Activated CD8-positive, alpha-beta T cell treated with anti-CD3 and anti-CD28 coated beads, Interleukin-2, amount 10 ng/mL, durations not matched to agents 7 days and 5 days (primary cell): ENCODE results near the gene SLC4A3. TPM values are rescaled to one million over a fixed set of nuclear protein-coding genes. Genes with fewer than 3 reads are reported as not detected.

Experiments
- ATAC-seq: fragments of 150-1000 bp; cut with Tn5 transposase; one replicate; pipeline ENCODE4 v1.10.0; 2021; ENCODE audit warnings: moderate library complexity
- CTCF ChIA-PET: fragments of 350-600 bp; sonication (Branson Sonifier 250); formaldehyde crosslinking; loops from one replicate; lab custom pipeline; 2021; ENCODE audit warnings: antibody characterized with exemption; lab: Charles Lee
- POLR2A ChIA-PET: fragments of 350-600 bp; sonication (Branson Sonifier 250); formaldehyde crosslinking; loops from one replicate; lab custom pipeline; 2021; ENCODE audit warnings: antibody characterized with exemption; lab: Charles Lee
- DNase-seq: peaks from one replicate; pipeline ENCODE4 v3.0.0-alpha.2; 2020
- H3K27ac Mint-ChIP-seq: one replicate; pipeline ENCODE4 v1.8.0; 2021; ENCODE audit warnings: mild to moderate bottlenecking, mixed read lengths
- H3K27me3 Mint-ChIP-seq: one replicate; pipeline ENCODE4 v1.8.0; 2021; ENCODE audit warnings: low read depth, mixed read lengths
- H3K36me3 Mint-ChIP-seq: one replicate; pipeline ENCODE4 v1.8.0; 2021; ENCODE audit warnings: low read depth, mixed read lengths
- H3K4me1 Mint-ChIP-seq: one replicate; pipeline ENCODE4 v1.8.0; 2021; ENCODE audit warnings: low read depth, mixed read lengths
- H3K4me3 Mint-ChIP-seq: one replicate; pipeline ENCODE4 v1.8.0; 2021; ENCODE audit warnings: mild to moderate bottlenecking, mixed read lengths
- H3K9me3 Mint-ChIP-seq: one replicate; pipeline ENCODE4 v1.8.0; 2022; ENCODE audit warnings: mixed read lengths; ENCODE audit not compliant: insufficient read depth
- total RNA-seq, 2 experiments: library from RNA; stranded (reverse); gene quantifications; one replicate each; pipeline ENCODE4 v1.2.3, GENCODE V29; 2021

SLC4A3 gene, protein sequence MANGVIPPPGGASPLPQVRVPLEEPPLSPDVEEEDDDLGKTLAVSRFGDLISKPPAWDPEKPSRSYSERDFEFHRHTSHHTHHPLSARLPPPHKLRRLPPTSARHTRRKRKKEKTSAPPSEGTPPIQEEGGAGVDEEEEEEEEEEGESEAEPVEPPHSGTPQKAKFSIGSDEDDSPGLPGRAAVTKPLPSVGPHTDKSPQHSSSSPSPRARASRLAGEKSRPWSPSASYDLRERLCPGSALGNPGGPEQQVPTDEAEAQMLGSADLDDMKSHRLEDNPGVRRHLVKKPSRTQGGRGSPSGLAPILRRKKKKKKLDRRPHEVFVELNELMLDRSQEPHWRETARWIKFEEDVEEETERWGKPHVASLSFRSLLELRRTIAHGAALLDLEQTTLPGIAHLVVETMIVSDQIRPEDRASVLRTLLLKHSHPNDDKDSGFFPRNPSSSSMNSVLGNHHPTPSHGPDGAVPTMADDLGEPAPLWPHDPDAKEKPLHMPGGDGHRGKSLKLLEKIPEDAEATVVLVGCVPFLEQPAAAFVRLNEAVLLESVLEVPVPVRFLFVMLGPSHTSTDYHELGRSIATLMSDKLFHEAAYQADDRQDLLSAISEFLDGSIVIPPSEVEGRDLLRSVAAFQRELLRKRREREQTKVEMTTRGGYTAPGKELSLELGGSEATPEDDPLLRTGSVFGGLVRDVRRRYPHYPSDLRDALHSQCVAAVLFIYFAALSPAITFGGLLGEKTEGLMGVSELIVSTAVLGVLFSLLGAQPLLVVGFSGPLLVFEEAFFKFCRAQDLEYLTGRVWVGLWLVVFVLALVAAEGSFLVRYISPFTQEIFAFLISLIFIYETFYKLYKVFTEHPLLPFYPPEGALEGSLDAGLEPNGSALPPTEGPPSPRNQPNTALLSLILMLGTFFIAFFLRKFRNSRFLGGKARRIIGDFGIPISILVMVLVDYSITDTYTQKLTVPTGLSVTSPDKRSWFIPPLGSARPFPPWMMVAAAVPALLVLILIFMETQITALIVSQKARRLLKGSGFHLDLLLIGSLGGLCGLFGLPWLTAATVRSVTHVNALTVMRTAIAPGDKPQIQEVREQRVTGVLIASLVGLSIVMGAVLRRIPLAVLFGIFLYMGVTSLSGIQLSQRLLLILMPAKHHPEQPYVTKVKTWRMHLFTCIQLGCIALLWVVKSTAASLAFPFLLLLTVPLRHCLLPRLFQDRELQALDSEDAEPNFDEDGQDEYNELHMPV
- total RNA-seq: not detected

DNA sequence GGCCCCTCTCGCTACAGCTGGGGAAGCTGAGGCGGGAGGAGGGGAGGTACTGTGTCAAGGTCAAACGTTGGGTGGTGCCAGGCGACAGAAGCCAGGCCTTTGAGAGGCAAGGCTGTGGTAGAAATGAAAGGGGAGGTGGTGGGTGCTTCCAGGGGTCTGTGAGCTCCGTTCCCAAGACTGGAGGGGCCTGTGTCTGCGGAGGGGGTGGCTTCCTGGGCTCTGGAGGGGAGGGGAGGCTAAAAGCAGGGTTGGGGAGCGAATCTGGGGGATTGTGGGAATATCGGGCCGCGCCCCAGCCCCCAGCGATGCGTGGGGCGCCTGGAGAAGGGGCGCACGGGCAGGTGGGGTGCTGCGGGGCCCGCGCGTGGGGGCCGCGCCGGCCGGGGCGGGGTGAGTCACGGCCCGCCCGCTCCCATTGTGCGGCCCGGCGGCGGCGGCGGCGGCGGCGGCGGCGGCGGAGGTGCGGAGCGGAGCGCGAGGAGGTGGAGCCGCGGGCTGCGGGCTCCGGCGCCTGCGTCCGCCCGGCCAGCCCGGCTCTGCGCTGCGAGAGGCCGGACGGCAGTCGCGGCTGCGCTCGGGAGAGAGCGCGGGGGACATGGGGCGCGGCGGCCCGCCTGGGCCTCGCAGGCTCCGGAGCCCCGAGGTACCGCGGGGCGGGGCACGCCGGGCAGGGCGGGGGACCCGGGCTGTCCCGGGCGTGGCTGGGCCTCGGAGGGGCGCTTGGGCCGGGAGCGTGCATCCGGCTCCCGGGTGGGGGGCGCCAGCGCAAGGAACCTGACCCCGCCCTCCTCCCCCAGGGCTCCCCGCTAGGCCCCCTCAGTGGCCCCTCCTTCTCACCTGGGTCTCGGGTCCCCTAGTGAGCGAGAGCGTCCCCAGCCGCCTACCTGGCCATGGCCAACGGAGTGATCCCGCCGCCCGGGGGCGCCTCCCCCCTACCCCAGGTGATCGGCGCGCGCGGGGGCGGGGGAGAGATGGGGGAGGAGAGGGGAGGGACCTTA is at the start of gene SLC4A3:
Gene SLC4A3 (plus strand): TSS at position 528 of the 998 bp plus-strand sequence. CDS start 363 bp downstream, at position 891.
- Mint-ChIP-seq H3K9me3 (no peaks in the 10 kb centered on the region), H3K36me3 (no peaks in the 10 kb centered on the region), H3K27ac (no peak within 1 kb of the TSS), H3K4me1 (peaks cover 5% of the 10 kb centered on the region), H3K4me3 (peak within 1 kb of the TSS; percentile 36), H3K27me3 (peaks cover 32% of the 10 kb centered on the region)
- POLR2A ChIA-PET: no interaction called here
- CTCF ChIA-PET: no interaction called here
- DNase-seq (no peak), ATAC-seq (peak; percentile 66)

DNA sequence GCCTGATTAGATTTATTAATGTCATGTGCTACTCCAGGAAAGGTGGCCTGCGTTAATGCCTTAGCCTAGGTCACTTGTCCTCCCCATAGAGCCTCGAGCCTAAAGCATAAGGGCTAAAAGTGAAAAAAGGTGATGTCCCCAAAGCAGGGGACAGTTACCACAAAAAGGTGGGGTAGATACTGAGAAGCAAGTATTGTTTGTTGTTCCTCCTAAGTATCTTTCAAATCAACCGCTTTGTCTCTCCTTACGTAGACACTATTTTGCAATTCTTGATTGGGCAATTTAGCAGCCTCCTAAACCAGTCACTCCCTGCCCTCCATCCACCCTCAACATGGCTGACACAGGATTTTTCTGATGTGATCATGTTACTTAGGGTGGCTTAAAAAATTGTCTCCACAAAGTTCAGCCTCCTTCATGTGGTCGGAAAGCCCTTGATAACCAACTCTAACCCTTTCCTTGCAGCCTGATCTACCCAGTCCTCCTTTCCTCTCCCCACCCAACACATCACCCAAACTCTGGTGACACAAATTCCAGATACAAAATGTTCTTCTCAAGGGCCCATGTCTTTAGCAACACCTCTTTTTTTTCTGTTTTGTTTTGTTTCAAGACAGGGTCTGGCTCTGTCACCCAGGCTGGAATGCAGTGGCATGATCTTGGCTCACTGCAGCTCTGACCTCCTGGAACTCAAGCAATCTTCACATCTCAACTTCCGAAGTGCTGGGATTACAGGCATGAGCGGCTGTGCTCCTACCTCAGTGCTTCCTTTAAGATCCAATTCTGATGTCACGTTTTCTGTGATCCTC is 48.4 kb upstream of the SLC4A3 start:
- no peak overlapping the region for H3K4me3 Mint-ChIP-seq
- ChIA-PET POLR2A (no interaction called here), CTCF (interaction anchor here (1.2 kb wide), 1 partner anchor 37 kb away, joined by 7 read pairs; no protein-coding TSS in a partner anchor)
- no peaks in the 10 kb centered on the region for H3K9me3 Mint-ChIP-seq
- ATAC-seq (no peak), DNase-seq (no peak)
- H3K4me1 Mint-ChIP-seq: no peaks in the 10 kb centered on the region
- peaks cover 12% of the 10 kb centered on the region for H3K27me3 Mint-ChIP-seq
- H3K36me3 Mint-ChIP-seq: no peaks in the 10 kb centered on the region
- H3K27ac Mint-ChIP-seq: no peak overlapping the region

DNA sequence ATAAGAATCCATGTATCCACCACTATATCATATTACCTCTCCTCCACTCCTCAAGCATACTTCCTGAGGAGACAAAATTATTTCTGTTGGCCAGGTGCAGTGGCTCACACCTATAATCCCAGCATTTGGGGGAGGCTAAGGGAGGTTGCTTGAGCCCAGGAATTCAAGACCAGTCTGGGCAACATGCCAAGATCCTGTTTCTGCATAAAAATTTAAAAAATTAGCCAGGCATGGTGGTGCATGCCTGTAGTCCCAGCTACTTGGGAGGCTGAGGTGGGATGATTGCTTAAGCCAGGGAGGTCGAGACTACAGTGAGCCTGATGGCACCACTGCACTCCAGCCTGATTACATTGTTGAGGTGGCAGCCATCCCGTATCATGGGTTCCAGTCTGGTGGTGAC is 46.1 kb upstream of the SLC4A3 start:
- Mint-ChIP-seq H3K27ac (no peak overlapping the region), H3K4me3 (no peak overlapping the region), H3K27me3 (peaks cover 12% of the 10 kb centered on the region), H3K9me3 (no peaks in the 10 kb centered on the region), H3K4me1 (no peaks in the 10 kb centered on the region), H3K36me3 (no peaks in the 10 kb centered on the region)
- ChIA-PET CTCF (interaction anchor here (1.5 kb wide), 1 partner anchor 13 kb away, joined by 3 read pairs; no protein-coding TSS in a partner anchor), POLR2A (no interaction called here)
- DNase-seq (no peak), ATAC-seq (no peak)

DNA sequence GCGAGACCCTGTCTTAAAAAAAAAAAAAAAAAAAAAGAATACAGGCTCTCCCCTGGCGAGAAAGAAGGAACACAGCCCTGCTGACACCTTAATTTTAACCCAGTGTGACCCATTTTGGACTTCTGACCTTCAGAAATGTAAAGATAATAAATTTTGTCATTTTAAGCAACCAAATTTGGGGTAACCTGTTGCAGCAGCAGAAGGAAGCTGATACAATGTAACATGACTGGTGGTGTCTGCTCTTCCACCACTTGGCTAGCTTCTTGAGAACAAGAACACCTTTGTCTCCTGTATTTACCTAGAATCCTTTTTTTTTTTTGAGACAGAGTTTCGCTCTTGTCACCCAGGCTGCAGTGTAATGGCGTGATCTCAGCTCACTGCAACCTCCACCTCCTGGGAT is 36.3 kb upstream of the SLC4A3 start:
- peaks cover 6% of the 10 kb centered on the region for H3K4me1 Mint-ChIP-seq
- ChIA-PET POLR2A (no interaction called here), CTCF (interaction anchor here (1.0 kb wide), 1 partner anchor 52 kb away, joined by 4 read pairs; no protein-coding TSS in a partner anchor)
- H3K9me3 Mint-ChIP-seq: no peaks in the 10 kb centered on the region
- no peak for DNase-seq
- no peaks in the 10 kb centered on the region for H3K36me3 Mint-ChIP-seq
- H3K27ac Mint-ChIP-seq: no peak overlapping the region
- peaks cover 11% of the 10 kb centered on the region for H3K27me3 Mint-ChIP-seq
- no peak for ATAC-seq
- no peak overlapping the region for H3K4me3 Mint-ChIP-seq

DNA sequence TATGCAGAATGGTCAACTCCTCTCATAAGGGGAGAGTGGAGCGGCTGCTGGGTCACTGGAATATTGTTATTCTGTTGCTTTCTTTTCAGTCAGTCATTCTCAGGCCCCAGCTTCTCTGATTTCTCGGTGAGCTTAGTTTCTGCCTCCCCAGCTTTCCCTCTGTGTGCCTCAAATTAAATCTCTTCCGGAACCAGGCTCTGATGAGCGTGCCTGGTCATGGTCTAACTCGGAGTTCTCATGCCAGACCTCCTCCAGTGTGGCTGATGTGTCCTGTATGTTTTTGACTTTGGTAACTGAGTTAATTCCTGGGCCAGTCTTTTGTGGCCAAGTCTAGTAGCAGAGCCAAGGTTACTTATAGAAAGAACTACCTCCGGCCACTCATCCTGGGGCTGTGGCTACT is 34.7 kb upstream of the SLC4A3 start:
- ATAC-seq (no peak), DNase-seq (no peak)
- no peak overlapping the region for H3K27ac Mint-ChIP-seq
- CTCF ChIA-PET: no interaction called here
- H3K9me3 Mint-ChIP-seq: no peaks in the 10 kb centered on the region
- H3K36me3 Mint-ChIP-seq: no peaks in the 10 kb centered on the region
- peaks cover 11% of the 10 kb centered on the region for H3K27me3 Mint-ChIP-seq
- peaks cover 18% of the 10 kb centered on the region for H3K4me1 Mint-ChIP-seq
- POLR2A ChIA-PET: no interaction called here
- H3K4me3 Mint-ChIP-seq: no peak overlapping the region

DNA sequence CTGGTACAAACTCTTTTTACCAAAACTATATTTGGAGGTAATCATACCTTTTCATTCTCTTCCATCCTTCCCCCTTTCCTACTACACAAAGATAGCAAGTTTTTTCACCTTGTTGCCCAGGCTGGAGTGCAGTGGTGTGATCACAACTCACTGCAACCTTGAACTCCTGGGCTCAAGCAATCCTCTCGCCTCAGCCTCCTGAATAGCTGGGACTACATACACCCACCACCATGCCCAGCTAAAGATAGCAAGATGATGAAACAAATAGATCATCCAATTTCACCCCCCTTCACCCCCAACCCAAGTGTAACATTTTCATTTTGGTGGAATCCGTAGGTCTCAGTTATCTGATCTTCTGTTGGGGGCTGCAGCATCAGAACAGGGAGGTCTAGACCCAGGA is 34.3 kb upstream of the SLC4A3 start:
- H3K27ac Mint-ChIP-seq: no peak overlapping the region
- H3K4me3 Mint-ChIP-seq: no peak overlapping the region
- ChIA-PET POLR2A (no interaction called here), CTCF (no interaction called here)
- peaks cover 20% of the 10 kb centered on the region for H3K4me1 Mint-ChIP-seq
- H3K9me3 Mint-ChIP-seq: no peaks in the 10 kb centered on the region
- DNase-seq (no peak), ATAC-seq (no peak)
- peaks cover 11% of the 10 kb centered on the region for H3K27me3 Mint-ChIP-seq
- H3K36me3 Mint-ChIP-seq: no peaks in the 10 kb centered on the region

DNA sequence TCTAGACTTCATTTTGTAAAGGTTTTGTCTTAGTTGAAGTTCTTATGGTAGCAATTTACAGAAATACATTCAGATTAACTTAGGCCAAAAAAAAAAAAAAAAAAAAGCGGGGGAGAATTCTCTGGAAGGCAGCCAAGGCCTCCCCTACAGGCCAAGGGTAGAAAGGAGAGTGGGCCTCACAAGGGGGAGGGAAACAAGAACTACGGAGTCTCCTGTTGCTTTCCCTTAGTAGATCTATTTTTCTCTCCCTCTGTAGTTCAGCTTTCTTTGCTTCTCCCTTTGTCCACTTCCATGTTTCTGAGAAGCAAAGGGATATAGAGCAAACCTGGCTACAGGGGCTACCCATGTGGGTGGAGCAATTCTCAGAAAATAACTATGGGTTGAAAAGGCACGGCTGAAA is 32.2 kb upstream of the SLC4A3 start:
- H3K27ac Mint-ChIP-seq: no peak overlapping the region
- DNase-seq (no peak), ATAC-seq (no peak)
- H3K9me3 Mint-ChIP-seq: no peaks in the 10 kb centered on the region
- POLR2A ChIA-PET: no interaction called here
- CTCF ChIA-PET: interaction anchor here (0.9 to 1.3 kb wide), 3 partner anchors 35 to 65 kb away, joined by 3 read pairs; no protein-coding TSS in a partner anchor
- peaks cover 32% of the 10 kb centered on the region for H3K4me1 Mint-ChIP-seq
- H3K27me3 Mint-ChIP-seq: peaks cover 11% of the 10 kb centered on the region
- H3K36me3 Mint-ChIP-seq: no peaks in the 10 kb centered on the region
- no peak overlapping the region for H3K4me3 Mint-ChIP-seq

DNA sequence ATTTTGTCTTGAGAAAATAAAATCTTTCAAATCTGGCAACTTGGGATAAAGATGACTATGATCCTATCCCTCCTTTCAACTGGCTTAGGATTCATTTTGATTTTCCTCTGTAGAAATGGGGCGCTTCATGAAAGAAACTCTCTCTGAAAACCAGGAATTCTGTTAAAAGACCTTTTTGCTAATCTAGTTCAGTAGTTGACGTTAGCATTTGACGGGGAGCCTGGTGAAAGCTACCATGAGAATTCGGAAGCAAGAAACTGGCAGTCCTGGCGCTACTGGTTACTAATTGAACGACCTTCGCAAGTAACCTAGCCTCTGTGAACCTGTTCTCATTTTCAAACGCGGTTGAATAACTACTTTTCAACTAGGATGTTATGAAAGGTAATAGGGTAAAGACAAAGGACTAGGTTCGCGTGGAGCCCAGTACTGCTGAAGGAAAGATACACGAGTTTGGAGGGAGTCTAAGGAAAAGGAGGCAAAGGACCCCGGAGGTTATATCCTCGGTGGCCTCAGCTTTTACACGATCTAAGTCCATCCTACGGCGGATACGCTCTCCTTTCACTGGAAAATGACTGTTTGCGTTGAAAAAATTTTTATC is 30.4 kb upstream of the SLC4A3 start:
- POLR2A ChIA-PET: interaction anchor here (0.5 to 2.0 kb wide), 4 partner anchors 13 to 68 kb away, joined by 3 to 4 read pairs (median 4); no protein-coding TSS in a partner anchor
- no peaks in the 10 kb centered on the region for H3K9me3 Mint-ChIP-seq
- DNase-seq: no peak
- H3K4me1 Mint-ChIP-seq: peaks cover 32% of the 10 kb centered on the region
- H3K36me3 Mint-ChIP-seq: peaks cover 3% of the 10 kb centered on the region
- CTCF ChIA-PET: interaction anchor here (1.1 to 4.5 kb wide), 6 partner anchors 37 to 302 kb away, joined by 3 to 22 read pairs (median 8); partner anchors contain the start of genes CHPF and GMPPA
- H3K27me3 Mint-ChIP-seq: peaks cover 11% of the 10 kb centered on the region
- peak overlapping the region; percentile 94 for H3K4me3 Mint-ChIP-seq
- ATAC-seq: peak; percentile 5
- peak overlapping the region; percentile 89 for H3K27ac Mint-ChIP-seq

DNA sequence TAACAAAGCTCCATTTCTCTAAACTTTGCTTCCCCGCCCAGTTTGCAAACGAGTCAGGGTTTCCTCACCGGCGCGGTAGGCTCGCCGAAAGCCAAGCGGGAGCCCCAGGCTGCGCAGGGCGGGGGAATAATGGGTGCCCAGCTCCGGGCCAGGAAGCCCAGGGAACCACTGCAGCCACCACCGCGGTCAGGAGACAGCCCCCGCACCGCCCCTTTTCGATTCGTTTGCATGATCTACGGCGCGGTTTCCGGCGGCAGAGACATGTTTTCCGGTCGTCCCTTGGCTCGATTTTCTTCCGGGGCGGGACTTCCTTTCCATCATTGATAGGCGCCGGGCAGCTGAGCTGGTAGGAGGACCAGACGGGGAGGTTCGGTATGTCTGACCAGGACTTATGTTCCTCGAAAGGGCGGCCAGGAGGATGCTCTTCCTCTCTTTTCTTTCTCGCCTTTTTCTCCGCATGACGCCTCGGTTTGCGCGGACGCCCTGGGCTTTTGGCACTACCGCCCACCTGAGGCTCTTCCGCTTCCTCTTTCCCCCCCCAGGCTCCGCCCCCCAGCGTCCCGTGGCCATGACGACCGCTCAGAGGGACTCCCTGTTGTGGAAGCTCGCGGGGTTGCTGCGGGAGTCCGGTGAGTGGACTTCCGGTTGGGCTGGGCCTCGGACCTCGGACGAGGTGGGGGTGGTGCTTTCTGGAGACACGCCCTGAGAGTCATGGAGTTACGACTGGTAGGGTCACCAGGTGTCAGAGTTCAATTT is 29.7 kb upstream of the SLC4A3 start, which contains the start of gene STK11IP:
Gene STK11IP (plus strand): TSS at position 306 of the 756 bp plus-strand sequence. CDS start 263 bp downstream, at position 569.
- H3K4me1 Mint-ChIP-seq: peaks cover 32% of the 10 kb centered on the region
- no peaks in the 10 kb centered on the region for H3K9me3 Mint-ChIP-seq
- H3K36me3 Mint-ChIP-seq: peaks cover 6% of the 10 kb centered on the region
- H3K4me3 Mint-ChIP-seq: peak within 1 kb of the TSS; percentile 94
- ATAC-seq: peak; percentile 92
- H3K27ac Mint-ChIP-seq: peak within 1 kb of the TSS; percentile 89
- H3K27me3 Mint-ChIP-seq: peaks cover 9% of the 10 kb centered on the region
- peak; percentile 96 for DNase-seq
- ChIA-PET POLR2A (interaction anchor here (0.5 to 2.0 kb wide), 5 partner anchors 13 to 67 kb away, joined by 3 to 4 read pairs (median 4); no protein-coding TSS in a partner anchor), CTCF (interaction anchor here (1.1 to 4.5 kb wide), 6 partner anchors 37 to 303 kb away, joined by 3 to 22 read pairs (median 8); partner anchors contain the start of genes CHPF and GMPPA)
